HG03064 (cell line): ENCODE data around the gene ULK4.

Source experiments
- ATAC-seq: cut with Tn5 transposase; IDR thresholded peaks from one replicate; pipeline ENCODE4 v1.9.1; 2021; ENCODE audit warnings: low read depth; ENCODE audit not compliant: unreplicated experiment

ULK4 gene

DNA sequence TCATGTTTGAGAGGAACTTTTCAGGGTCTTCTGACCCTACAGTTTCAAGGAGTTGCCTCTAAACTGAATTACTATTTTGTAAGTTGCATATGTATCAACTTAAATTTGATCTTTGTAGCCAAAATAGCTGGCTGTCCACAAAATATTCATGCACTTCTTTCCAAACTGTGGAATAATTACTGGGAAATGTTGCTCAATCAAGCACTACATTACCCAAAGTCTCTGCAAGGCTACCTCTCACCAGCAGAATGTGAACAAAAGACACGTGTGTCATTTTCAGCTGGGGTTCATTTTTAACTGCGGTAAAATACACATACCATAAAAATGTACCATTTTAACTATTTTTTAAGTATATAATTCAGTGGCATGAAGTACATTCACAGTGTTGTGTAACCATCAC is 442.2 kb downstream of the ULK4 start:
- ATAC-seq = no peak

DNA sequence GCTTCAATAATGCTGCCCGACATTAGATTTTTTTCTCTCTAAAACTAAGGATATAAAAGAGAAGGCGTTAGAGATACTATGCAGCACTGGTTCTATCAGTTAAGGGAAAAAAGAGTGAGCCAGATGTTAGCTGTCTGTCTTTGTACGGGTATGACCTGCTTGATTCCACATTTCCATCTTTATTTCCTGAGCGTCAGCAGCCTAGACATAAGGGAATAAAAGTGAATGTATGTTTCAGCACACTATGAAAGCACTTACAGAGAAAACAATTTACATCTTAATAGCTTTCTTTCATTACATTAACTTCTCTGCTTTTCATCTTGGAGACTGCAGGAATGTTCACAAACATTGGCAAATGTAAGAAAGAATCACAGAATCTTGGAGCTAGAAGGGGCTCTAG is 443.3 kb downstream of the ULK4 start:
- no peak for ATAC-seq

DNA sequence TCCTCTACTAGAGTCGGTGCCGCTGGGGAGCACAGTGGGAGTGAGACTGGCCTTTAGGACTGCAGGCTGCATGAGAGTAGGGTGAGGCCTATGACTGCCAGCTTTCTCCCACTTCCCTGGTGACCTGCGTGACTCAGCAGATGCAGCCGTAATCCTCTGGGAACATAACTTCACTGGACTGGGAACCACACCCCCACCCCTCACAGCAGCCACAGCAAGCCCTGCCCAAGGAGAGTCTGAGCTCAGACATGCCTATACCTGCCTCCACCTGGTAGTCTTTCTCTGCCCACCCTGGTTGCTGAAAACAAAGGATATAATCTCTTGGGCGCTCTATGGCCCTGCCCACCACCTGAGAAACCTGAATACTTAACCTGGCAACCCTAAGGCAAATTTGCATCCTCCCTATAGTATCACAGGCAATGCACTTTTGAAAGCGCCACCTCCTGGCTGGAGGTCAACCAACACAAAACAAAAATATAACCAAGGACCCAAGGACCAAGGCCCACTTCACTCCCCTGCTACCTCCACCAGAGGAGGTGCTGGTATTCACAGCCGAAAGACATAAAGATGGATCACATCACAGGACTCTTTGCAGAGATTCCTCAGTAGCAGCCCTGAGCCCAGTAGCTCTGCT is 453.7 kb downstream of the ULK4 start:
- no peak for ATAC-seq

DNA sequence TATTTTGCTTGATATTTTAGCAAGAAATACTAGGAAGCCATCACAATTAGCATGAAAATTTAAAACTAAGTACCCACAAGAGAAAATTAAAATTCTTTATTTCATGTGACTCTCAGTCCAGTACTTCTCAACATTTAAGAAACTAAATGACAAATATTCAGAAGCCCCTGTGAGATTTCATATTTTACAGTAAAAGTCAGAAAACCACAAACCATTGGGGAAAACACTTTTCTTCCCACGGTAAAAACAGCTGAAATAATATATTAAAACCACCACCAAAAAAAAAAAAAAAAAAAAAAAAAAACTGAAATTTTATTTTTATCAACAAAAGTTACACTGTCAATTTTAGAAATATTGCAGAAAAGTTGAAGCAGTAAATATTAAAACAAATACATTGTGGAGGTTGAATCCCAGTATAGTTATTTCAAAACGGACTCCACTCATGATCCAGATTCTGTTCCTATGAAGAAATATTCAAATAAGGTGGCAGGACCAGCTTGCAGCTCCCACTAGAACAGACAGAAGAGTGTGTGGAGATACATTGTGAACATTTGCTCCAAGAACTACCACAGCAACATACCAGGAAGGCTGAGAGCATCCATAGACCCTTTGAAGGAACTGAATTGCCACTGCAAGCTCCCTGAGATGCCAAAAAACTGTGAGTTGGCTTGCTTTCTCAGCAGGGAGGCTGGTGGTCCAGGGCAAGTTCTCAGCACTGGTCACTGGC is 454.4 kb downstream of the ULK4 start:
- no peak for ATAC-seq

DNA sequence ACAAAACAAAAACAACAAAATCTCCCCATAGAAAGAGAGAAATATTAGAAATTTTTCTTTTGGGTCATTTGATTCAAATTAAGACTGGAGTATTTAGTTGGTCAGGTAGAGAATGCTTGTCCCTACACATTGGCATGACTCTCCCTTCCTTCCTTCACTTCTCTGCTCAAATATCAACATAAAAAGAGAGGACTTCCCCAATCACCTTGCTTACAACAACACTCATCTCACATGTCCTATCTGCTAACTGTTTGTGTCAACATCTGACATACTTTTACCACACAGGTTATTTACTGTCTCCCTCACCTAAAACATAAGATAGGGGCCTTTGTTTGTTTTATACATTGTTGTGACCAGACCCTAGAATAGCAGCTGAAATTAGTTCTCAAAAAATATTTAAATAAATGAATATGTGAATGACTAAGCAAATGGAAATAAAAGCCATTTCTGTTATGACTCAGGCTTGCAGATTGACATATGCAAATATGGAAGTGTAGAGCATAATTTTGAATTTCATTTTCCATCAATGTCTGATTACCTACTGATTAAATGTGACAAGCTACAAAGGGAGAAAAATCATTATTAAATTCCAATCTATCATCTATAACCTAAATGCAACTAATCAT is 457.8 kb downstream of the ULK4 start:
- ATAC-seq = no peak

DNA sequence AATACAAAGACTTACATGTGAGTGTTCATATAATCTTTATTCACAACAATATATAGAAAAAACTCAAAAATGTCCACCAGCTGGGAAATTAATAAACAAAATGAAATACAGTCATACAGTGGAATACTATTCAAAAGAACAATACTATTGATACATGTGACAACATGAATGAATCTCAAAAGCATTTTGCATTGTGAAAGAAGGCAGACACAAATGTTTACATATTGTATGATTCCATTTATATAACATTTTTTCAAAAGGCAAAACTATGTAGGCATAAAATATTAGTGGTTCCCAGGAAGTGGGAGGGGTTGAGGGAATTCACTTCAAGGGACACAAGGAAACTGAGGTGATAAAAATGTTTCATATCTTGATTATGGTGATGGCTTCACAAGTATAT is 459.4 kb downstream of the ULK4 start:
- ATAC-seq = no peak

DNA sequence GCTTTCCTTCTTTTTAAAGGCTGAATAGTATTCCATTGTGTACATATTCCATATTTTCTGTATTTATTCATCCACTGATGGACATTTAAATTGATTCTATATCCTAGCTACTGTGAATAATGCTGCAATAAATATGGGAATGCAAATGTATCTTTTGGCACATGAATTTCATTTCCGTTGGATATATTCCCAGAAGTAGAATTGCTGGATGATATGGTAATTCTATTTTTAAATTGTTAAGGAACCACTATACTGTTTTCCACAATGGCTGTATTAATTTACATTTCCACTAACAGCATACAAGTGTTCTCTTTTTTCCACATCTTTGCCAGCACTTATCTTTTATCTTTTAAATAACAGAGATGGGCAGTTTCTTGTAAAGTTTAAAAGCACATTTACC is 459.9 kb downstream of the ULK4 start:
- ATAC-seq = no peak

DNA sequence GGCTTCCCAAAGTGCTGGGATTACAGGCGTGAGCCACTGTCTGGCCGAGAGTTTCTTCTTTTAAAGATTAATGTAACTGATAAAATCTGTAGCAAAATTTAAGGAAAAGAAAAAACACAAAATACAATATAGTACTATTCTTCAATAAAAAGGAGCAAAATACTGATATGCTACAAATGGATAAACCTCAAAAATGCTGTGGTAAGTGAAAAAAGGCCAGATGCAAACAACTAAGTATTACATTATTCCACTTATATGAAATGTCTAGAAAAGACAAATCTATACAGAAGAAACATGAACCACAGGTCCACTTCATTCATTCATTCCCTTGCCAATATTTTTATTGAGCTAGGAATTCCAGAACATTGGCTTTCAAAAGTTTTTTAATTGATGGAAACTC is 463.1 kb downstream of the ULK4 start:
- ATAC-seq = no peak

DNA sequence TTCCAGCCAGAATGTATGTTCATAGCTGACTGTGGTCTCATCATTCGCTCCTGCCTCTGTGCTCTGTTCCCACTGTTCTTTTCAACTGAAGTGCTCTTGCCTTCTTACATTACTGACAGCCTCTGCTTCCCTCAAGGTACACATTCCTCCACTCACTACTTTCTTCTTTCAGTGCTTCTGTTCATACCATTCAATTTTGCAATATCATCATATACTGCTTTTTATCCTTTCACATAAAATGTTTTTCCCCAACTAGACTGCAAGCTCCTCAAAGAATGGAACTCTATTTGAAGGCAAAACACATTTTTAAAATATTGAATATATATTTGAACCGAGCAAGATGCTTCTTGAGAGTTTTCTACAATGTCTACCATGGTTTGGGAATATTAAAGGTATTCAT is 471.5 kb downstream of the ULK4 start:
- no peak for ATAC-seq

DNA sequence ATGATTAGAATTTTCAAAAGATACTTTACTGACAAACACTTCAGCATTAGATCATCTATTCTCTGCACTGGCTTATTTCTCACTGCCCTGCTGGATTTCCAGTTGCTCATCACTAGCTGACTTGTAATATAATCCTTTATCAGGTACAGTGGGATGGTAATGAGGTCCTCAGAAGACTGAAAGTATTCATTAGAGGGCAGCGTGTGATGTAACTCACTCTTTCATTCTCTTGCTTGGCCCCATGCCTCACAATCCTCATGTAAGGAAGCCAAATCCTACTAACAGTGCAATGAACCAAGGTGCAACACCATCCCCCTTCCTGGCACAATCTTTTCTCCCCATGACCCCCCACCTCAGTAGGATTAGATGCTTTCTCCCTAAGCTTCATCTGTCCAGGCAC is 472.7 kb downstream of the ULK4 start:
- no peak for ATAC-seq

DNA sequence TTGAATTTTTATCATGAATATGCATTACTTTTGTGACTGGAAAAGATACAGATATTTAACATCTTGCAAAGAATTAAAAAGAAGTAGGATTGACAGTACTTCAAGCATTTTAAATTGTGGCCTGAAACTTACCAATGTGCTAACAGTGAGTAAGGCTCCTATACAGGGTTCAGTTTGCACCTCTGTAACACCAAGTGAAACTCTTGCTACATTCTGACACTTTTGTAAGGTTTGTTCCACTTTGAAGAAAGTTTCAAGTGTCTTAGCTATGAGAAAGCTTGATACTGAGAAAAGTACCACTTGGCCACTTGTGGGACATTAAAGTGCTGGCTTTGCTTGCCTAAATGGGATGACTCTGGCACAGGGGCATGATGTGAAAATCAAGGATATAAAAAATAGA is 473.4 kb downstream of the ULK4 start:
- no peak for ATAC-seq

DNA sequence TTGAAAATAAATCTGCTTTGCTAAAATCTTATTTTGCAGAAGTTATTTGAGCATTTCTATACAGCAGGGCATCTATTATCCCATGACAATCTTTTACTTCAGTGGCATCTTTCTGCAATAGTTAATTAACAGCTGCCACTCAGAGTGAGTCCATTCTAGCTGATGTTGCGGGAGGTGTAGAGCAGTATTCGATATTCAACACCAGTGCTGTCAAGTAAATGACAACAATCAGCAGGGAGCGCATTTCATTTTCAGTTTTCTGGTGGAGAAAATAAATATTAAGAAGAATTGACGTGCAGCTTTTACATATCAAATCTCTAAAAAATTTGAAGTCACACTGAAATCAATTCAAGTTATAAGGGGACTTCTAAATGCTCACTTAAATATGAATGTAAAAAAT is 476.4 kb downstream of the ULK4 start:
- no peak for ATAC-seq

DNA sequence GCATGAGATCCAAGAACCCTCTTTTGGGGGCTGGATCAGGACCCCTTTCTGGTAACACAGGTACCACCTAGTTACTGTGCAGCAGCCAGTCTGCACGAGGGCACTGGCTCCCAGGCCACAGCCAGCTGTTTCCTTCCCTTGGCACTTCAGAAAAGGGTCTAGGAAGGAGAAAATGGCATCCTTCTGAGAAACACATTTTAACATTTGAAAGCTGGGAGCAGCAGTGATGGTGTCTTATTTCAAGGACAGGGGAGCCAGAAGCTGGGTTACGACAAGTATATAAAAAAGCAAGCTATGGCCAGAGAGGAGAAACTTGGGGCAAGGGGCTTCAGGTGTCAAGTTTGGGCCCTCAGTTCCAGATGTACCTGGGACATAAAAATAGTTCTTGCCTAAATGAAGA is 479.8 kb downstream of the ULK4 start:
- no peak for ATAC-seq

DNA sequence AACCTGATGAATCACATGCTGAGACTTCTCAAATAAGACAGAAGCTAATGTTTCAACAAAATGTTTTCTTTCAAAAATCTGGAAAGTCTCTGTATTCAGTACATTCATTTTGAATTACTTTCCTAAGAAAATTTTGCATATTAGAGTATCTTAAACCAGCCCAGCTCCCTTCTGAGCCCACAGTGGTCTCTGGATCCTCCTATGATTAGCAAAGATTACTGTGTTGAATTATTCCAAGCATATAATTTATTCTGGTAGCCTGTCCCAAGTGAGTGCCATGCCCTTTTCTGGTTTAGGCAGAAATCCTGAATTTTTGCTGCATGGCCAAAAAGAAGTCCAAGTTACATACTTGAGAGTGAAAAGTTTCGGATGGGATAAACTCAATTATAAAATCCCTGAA is 483.6 kb downstream of the ULK4 start:
- no peak for ATAC-seq

DNA sequence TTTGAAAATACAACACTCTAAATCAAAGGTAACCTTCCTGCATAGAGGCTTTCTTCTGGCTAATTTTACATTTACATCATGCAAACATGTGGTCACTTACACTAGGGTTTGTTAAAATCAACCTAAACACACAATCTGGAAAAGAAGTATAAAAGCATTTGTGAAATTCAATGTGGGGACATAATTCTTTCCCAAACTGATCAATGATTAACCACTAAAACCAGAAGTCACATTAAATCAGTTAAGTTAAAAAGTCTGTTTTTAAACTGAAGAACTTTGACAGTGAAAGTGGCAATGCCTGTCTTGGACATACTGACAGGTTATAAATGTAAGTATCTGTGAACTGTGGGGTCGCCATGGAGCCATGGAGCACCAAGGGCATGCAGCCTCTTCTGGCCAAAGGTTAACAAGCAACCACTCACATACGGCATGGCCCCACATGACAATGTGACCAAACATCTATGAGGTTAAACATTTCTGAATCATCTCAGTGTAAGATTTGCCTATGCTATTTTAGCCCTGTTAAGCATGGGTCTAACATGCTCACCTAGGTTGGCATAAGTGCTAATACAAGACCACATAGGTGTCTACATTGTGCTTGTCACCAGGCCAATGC is 484.4 kb downstream of the ULK4 start:
- no peak for ATAC-seq

DNA sequence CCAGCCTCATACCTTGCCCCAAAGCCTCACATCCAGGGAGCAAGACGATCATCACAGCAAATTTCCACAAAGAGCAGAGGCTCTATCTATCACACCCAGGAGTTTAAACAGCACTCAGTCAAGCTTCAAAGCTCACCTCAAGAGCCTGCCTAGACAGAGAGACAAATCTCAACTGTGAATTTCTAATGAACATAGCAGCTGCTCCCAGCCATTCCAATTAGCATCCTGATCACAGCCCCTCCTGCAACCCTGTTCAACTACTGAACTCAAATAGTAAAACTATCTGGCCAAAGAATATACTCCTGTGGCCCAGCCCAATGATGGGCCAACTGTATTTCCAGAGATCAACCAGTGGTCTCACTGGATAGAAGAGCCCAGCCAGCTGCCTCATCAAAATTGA is 492.8 kb downstream of the ULK4 start:
- ATAC-seq = no peak

DNA sequence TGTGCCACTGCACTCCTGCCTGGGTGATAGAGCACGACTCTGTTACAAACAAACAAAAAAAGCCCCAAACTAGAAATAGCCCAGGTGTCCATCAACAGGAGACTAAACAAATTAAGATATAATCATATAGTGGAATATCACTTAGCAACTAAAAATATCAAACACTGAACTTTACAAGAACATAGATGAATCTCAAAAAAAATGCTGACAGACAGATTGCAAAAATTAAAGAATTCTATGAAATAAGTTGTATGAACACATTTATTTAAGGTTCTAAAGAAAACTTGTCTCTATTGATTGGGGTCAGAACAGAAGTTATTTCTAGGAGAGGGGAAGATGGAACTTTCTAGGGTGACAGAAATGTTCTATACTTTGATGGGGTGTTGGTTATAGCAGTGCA is 494.4 kb downstream of the ULK4 start:
- ATAC-seq = no peak

DNA sequence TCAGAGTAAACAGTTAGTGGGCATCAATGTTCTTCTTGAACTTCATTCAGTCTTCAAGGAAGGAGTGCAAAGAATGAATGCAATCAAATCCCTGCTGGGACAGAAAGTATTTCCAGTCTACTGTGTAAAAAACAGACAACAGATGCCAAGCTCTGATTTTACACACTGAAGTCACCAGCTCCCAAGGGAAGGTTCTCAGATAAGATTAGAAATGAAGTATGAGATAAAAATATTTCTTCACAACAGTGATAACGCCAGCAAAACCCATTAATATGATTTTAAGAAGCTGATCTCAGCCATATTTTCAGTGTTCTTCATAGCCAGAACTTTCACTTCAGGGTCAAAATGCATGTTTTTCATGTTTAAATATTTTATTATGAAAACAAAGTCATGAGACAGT is 497.0 kb downstream of the ULK4 start:
- ATAC-seq = no peak

DNA sequence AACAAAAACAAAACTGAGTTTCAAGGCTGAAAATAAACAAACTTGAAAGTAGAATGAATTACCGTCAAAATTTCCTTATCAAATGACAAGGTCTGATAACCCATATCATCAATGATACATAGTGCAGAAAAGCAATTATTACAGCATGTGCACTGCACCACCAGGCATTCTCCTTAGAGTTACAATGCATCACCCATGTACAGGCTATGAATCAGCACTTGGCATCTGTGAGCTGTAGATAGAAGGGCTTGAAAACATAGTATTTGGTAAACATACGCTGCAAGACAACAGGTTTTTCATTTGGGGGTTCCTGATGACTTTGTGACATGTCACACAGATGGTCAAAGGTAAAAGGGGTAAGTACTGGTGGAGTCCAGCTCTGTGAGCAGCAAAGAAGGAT is 497.5 kb downstream of the ULK4 start:
- ATAC-seq = no peak

DNA sequence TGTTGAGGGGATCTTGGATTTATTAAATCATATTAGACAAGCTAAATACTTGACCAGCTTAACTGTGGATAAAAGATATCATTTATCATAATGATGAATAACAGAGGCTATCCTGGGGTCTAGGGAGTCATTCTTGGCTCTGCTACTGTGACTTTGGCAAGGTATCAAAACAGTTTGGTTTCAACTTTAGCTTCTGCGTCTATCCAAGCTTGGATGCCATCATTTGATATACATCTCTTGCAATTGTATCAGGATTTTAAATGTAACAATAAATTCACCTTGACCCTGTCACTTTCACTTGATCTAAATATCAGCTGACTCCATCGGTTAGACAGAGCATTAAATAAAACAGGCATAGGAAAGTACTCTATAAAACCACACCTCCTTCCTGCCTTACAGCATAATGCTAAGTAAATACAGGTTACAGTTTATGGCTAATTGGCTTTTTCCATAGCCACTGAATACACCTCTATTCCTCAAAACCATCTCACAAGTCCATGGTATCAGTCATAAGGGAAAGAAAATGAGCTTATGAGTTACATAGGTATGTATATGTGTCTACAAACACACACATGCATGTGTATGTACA is 499.7 kb downstream of the ULK4 start:
- no peak for ATAC-seq

DNA sequence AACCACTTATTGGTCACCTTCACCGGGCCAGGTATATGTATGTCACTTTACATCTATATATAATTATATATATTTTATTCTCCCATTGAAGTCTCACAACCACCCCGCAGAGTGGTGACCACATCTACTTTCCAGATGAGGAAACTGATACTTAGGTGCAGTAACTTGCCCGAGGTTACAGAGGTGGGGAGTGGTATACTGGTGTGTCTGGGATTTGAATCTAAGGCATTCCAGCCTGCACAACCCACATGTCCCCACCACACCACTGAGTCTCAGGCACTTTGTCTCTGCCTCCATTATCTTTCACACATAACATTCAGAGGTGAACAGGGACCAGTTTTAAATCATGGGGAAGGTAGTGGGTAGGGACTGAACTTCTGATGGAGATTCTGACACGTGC is 501.2 kb downstream of the ULK4 start:
- no peak for ATAC-seq
